ENCODE measurements around the gene LPCAT3. TPM values are rescaled to one million over a fixed set of nuclear protein-coding genes. Genes with fewer than 3 reads are reported as not detected.

LPCAT3 gene
- total RNA-seq, 1 donor from 2014 or later = 44.6 TPM

DNA sequence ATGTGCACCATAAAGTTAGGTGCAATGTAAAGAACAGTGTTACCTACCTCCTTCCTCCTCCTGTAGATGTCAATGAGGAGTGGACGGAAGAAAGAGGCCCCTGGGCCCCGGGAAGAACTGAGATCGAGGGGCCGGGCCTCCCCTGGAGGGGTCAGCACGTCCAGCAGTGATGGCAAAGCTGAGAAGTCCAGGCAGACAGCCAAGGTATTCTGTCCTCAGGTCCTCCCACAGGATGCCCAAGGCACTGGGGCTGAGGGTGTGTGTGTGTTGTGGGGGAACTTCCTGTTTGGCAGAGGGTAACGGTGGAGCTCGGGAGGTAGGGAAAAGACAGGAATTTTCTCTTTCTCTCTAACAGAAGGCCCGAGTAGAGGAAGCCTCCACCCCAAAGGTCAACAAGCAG, 84.2 kb downstream of the LPCAT3 start:
- Mint-ChIP-seq H3K4me3 (no peak overlapping the region), H3K4me1 (peaks cover 57% of the 10 kb centered on the region), H3K9me3 (no peaks in the 10 kb centered on the region), H3K27ac (peak overlapping the region; percentile 82), H3K27me3 (ENCODE audit: low read depth) (no peaks in the 10 kb centered on the region), H3K36me3 (peaks cover 14% of the 10 kb centered on the region)
- TF ChIP-seq, protein P1, sequence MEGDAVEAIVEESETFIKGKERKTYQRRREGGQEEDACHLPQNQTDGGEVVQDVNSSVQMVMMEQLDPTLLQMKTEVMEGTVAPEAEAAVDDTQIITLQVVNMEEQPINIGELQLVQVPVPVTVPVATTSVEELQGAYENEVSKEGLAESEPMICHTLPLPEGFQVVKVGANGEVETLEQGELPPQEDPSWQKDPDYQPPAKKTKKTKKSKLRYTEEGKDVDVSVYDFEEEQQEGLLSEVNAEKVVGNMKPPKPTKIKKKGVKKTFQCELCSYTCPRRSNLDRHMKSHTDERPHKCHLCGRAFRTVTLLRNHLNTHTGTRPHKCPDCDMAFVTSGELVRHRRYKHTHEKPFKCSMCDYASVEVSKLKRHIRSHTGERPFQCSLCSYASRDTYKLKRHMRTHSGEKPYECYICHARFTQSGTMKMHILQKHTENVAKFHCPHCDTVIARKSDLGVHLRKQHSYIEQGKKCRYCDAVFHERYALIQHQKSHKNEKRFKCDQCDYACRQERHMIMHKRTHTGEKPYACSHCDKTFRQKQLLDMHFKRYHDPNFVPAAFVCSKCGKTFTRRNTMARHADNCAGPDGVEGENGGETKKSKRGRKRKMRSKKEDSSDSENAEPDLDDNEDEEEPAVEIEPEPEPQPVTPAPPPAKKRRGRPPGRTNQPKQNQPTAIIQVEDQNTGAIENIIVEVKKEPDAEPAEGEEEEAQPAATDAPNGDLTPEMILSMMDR (IDR thresholded peaks at IDR 0.05; ENCODE audit: unreplicated experiment) = no peak
- no peak for DNase-seq (ENCODE audit: low spot score in 2 of 2, unreplicated experiment in 2 of 2)

DNA sequence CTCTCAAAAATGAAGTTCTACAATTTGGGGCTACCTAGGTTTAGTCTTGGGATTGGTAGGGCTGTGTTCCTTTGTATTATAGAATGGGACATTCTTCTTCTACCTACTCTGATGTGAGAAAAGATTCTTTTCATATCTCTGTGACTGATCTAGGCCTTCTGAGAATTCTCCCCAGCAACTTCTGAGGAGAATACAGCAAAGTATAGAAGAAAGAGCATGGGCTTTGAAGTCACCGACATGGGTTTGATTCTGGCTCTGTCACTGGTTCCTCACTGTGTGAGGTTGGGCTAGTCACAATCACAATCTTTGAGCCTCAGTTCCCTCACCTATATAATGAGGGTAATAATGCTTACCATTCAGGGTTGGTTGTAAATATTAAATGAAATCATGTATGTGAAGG, 85.5 kb downstream of the LPCAT3 start:
- Mint-ChIP-seq H3K27me3 (ENCODE audit: low read depth) (no peaks in the 10 kb centered on the region), H3K4me3 (no peak overlapping the region), H3K36me3 (peaks cover 14% of the 10 kb centered on the region), H3K27ac (peak overlapping the region; percentile 82), H3K9me3 (no peaks in the 10 kb centered on the region), H3K4me1 (peaks cover 51% of the 10 kb centered on the region)
- TF ChIP-seq, protein P1 (IDR thresholded peaks at IDR 0.05; ENCODE audit: unreplicated experiment) = no peak
- DNase-seq (ENCODE audit: low spot score in 2 of 2, unreplicated experiment in 2 of 2) = no peak

DNA sequence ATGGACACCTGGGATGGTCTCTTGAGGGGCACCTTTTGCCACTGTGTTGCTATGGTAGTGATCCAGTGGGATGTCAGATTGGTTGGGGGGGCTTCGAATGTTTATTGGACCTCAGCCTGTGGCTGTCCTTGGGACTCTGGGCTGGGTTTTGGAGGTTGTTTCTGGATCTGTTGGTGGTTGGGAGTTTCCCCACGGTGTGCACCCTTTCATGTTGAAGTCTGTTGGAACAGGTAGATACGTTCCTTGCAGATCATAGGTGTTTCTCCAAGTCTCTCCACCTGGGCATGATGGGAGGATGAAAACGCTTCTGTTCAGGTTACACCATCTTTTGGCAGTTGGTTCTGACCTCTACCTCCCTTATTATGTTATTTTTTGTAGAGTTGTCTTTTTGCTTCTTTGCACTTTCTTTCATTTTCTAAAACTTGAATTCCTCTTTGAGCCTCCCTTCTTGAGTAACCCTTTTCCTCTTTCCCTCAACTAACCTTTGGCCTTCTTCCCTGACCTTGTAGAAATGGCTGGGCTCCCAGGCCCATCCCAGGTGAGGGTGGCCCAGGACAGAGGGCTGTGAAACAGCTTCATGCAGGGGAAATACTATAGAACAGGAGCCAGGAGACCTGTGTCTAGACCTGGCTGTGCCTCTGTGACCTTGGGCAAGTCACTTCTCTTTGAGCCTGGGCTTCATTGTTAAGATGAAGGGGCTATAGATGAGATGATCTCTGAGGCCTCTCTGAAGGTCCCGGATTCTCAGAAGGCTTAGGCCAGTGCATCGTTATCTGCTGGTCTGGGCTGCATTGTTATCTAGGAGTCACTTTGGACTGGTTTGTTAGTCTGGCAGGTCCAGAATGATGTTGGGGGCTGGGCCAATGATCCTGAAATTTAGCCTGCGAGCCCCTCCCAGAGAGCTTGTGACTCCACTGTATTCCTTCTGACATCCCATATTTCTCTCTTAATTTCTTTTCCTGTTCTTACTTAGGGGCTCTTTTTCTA, 88.5 kb downstream of the LPCAT3 start:
- TF ChIP-seq, protein P1 (IDR thresholded peaks at IDR 0.05; ENCODE audit: unreplicated experiment) = no peak
- Mint-ChIP-seq H3K4me1 (peaks cover 73% of the 10 kb centered on the region), H3K27ac (peak overlapping the region; percentile 92), H3K27me3 (ENCODE audit: low read depth) (no peaks in the 10 kb centered on the region), H3K4me3 (peak overlapping the region; percentile 95), H3K36me3 (peaks cover 11% of the 10 kb centered on the region), H3K9me3 (no peaks in the 10 kb centered on the region)
- DNase-seq (ENCODE audit: low spot score in 2 of 2, unreplicated experiment in 2 of 2) = no peak

DNA sequence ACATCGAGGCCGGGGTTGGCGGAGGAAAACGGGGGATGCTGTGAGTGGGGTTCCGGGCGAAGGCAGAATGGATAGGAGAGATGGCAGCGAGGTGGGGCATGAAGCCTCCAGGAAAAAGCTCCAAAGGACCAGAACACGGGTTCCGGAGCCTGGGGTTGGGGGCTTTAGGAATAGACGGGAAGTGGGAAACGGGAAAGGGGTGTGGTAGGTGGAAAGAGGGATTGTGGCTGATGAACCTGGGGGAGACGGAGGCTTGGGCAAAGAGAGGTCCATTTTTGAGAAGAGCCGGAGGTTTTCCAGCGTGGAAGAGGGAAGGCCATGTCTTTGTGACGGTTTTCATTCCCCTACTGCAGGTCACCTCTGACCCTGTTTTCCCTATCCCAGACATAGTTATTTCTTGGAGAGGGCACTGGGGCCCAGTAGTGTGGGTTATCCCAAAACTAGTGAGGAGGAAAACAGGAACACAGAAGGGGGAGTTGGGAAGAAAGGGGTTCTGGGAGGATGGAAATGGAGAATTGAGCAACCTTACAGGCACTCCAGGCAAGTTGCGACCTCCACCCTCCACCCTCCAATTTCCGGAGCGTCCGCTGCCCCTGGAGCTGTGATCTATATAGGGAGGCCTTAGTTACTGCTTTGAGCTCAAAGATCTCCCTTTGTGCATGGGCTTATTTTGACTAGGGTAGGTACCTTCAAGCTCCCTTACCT, 89.4 kb downstream of the LPCAT3 start:
- TF ChIP-seq, protein P1 (IDR thresholded peaks at IDR 0.05; ENCODE audit: unreplicated experiment) = no peak
- peaks cover 5% of the 10 kb centered on the region for H3K36me3 Mint-ChIP-seq
- peaks cover 75% of the 10 kb centered on the region for H3K4me1 Mint-ChIP-seq
- DNase-seq (ENCODE audit: low spot score in 2 of 2, unreplicated experiment in 2 of 2) = no peak
- no peaks in the 10 kb centered on the region for H3K27me3 Mint-ChIP-seq (ENCODE audit: low read depth)
- H3K27ac Mint-ChIP-seq = peak overlapping the region; percentile 92
- no peaks in the 10 kb centered on the region for H3K9me3 Mint-ChIP-seq
- peak overlapping the region; percentile 95 for H3K4me3 Mint-ChIP-seq

DNA sequence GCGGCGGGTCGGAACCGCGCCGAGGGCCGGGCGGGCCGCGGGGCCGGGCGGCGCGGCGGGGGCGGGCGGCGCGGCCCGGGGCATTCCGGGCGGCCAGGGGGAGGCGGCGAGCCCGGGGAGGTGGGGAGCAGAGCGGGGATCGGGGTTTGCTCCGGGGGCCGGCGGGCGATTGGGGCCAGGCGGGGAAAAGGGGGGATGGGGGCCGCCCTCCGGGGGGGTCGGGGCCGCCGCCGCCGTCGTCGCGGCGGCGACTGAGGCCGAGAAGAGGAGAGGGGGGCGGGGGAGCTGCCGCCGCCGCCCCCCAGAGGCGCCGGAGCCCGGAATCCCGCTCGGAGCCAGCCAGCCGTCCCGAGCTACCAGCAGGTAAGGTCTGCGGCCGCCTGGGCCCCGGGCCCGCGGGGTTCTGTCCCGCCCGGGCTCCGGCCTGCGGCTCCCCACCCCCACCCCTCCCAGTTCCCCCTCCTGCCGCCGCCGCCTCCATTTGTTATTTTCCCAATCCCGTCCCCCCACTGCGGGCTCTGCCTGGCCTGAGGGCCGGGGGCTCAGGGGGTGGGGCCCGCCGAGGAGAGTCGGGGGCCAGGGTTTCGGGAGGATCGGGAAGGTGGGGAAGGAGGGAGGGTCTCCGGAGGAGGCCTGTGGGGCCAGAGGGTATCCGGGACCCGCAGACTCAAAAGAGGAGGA, 90.1 kb downstream of the LPCAT3 start:
- TF ChIP-seq, protein P1 (IDR thresholded peaks at IDR 0.05; ENCODE audit: unreplicated experiment) = no peak
- no peaks in the 10 kb centered on the region for H3K27me3 Mint-ChIP-seq (ENCODE audit: low read depth)
- H3K36me3 Mint-ChIP-seq = peaks cover 3% of the 10 kb centered on the region
- H3K4me1 Mint-ChIP-seq = peaks cover 70% of the 10 kb centered on the region
- H3K27ac Mint-ChIP-seq = peak overlapping the region; percentile 92
- DNase-seq (ENCODE audit: low spot score in 2 of 2, unreplicated experiment in 2 of 2) = no peak
- peak overlapping the region; percentile 95 for H3K4me3 Mint-ChIP-seq
- no peaks in the 10 kb centered on the region for H3K9me3 Mint-ChIP-seq
